Common myeloid progenitor, CD34-positive (primary cell): ENCODE results near the gene SDK1.

ENCODE experiments used
- CTCF ChIA-PET: fragments of 350-600 bp; sonication (Branson Sonifier 250); formaldehyde crosslinking; loops from one replicate; lab custom pipeline; 2021; ENCODE audit warnings: antibody characterized with exemption; lab: Charles Lee
- POLR2A ChIA-PET: fragments of 350-600 bp; sonication (Branson Sonifier 250); formaldehyde crosslinking; loops from one replicate; lab custom pipeline; 2021; ENCODE audit warnings: antibody characterized with exemption; lab: Charles Lee
- DNase-seq, 3 donors: peaks; one replicate each; pipeline versions ENCODE4 v3.0.0 to v3.0.0-alpha.2; 2013
- H3K27ac ChIP-seq, 2 experiments: 1 replicate in 1 of 2; 2 replicates in 1 of 2; pipeline ENCODE4 v1.7.0; 2013; ENCODE audit warnings: inconsistent platforms in 2 of 2, low read length in 2 of 2, mild to moderate bottlenecking in 2 of 2, low read depth in 1 of 2, moderate library complexity in 1 of 2; ENCODE audit not compliant: severe bottlenecking in 2 of 2, insufficient read depth in 1 of 2, poor library complexity in 1 of 2
- H3K27me3 ChIP-seq, 5 experiments: replicated peaks in 2 of 5; 1 replicate in 3 of 5; 2 replicates in 2 of 5; pipeline versions ENCODE4 v1.6.1 to v1.7.0; 2013; ENCODE audit warnings: low read length in 4 of 5, mild to moderate bottlenecking in 2 of 5, moderate library complexity in 2 of 5, inconsistent platforms in 1 of 5; ENCODE audit not compliant: insufficient read depth in 5 of 5, control insufficient read depth in 4 of 5
- H3K36me3 ChIP-seq, 4 experiments: 1 replicate in 2 of 4; 2 replicates in 2 of 4; pipeline versions ENCODE4 v1.6.1 to v1.7.0; 2013; ENCODE audit warnings: low read length in 3 of 4, control low read depth in 1 of 4, mild to moderate bottlenecking in 1 of 4; ENCODE audit not compliant: control insufficient read depth in 4 of 4, insufficient read depth in 4 of 4
- H3K4me1 ChIP-seq, 4 experiments: 1 replicate in 3 of 4; 2 replicates in 1 of 4; pipeline versions ENCODE4 v1.6.1 to v1.7.1; 2013; ENCODE audit warnings: low read length in 3 of 4, mild to moderate bottlenecking in 3 of 4, control low read depth in 1 of 4, inconsistent platforms in 1 of 4, moderate library complexity in 1 of 4; ENCODE audit not compliant: control insufficient read depth in 4 of 4, insufficient read depth in 4 of 4; ENCODE audit errors: control extremely low read depth in 1 of 4
- H3K4me3 ChIP-seq, 7 experiments: 1 replicate in 4 of 7; 2 replicates in 3 of 7; pipeline versions ENCODE4 v1.5.1 to v1.7.0; 2013; ENCODE audit warnings: mild to moderate bottlenecking in 7 of 7, low read length in 6 of 7, moderate library complexity in 6 of 7, inconsistent platforms in 2 of 7, low read depth in 2 of 7, control low read depth in 1 of 7; ENCODE audit not compliant: insufficient read depth in 4 of 7, control insufficient read depth in 1 of 7; ENCODE audit errors: extremely low read depth in 1 of 7
- H3K9me3 ChIP-seq, 5 experiments: 1 replicate in 4 of 5; 2 replicates in 1 of 5; pipeline versions ENCODE4 v1.6.1 to v1.7.1; 2013; ENCODE audit warnings: low read length in 4 of 5, mild to moderate bottlenecking in 2 of 5, inconsistent platforms in 1 of 5, low read depth in 1 of 5, moderate library complexity in 1 of 5; ENCODE audit not compliant: control insufficient read depth in 4 of 5, insufficient read depth in 2 of 5; ENCODE audit errors: control extremely low read depth in 1 of 5
- WGBS: methylation state at CpG from one replicate; pipeline ENCODE4 v1.1.5; 2013; ENCODE audit not compliant: insufficient coverage; 5-methylcytosine and 5-hydroxymethylcytosine counted together

The SDK1 gene

GRCh38 chr7:3861386-3861785 is 560.3 kb downstream of the SDK1 start:
- Histone ChIP-seq H3K27ac (no peak overlapping the region), H3K4me1 (no peaks in the 10 kb centered on the region), H3K36me3 (no peaks in the 10 kb centered on the region), H3K27me3 (peaks cover 0 to 2% (median 0%) of the 10 kb centered on the region in 5 experiments), H3K4me3 (no peak overlapping the region), H3K9me3 (no peaks in the 10 kb centered on the region)
- DNase-seq: no peak
- 83% methylated on average over 1 of the region's 1 CpG for WGBS
- ChIA-PET POLR2A (no interaction called here), CTCF (interaction anchor here (0.7 kb wide), 1 partner anchor 95 kb away, joined by 3 read pairs; no protein-coding TSS in a partner anchor)

GRCh38 chr7:3861941-3862340 is 560.9 kb downstream of the SDK1 start:
- WGBS: 60% methylated on average over 4 of the region's 5 CpGs
- no peak for DNase-seq
- CTCF ChIA-PET: no interaction called here

GRCh38 chr7:3862774-3863173 is 561.7 kb downstream of the SDK1 start:
- Histone ChIP-seq H3K4me1 (no peaks in the 10 kb centered on the region), H3K27me3 (peaks cover 0 to 2% (median 0%) of the 10 kb centered on the region in 5 experiments), H3K27ac (no peak overlapping the region), H3K36me3 (no peaks in the 10 kb centered on the region), H3K9me3 (no peaks in the 10 kb centered on the region), H3K4me3 (no peak overlapping the region)
- ChIA-PET CTCF (no interaction called here), POLR2A (no interaction called here)
- DNase-seq: no peak
- WGBS: 93% methylated on average over 3 of the region's 4 CpGs

More at GRCh38 chr7:3861941-3862340, 560.9 kb downstream of the SDK1 start:
- H3K27me3 ChIP-seq: peaks cover 0 to 2% (median 0%) of the 10 kb centered on the region in 5 experiments
- H3K36me3 ChIP-seq: no peaks in the 10 kb centered on the region
- no peak overlapping the region for H3K4me3 ChIP-seq
- H3K9me3 ChIP-seq: no peaks in the 10 kb centered on the region
- POLR2A ChIA-PET: no interaction called here
- no peaks in the 10 kb centered on the region for H3K4me1 ChIP-seq
- H3K27ac ChIP-seq: no peak overlapping the region

GRCh38 chr7:3866277-3866676 is 565.2 kb downstream of the SDK1 start:
- 100% methylated on average over 5 of the region's 5 CpGs for WGBS
- Histone ChIP-seq H3K27ac (no peak overlapping the region), H3K4me3 (no peak overlapping the region), H3K9me3 (no peaks in the 10 kb centered on the region), H3K36me3 (no peaks in the 10 kb centered on the region), H3K27me3 (peaks cover 0 to 2% (median 0%) of the 10 kb centered on the region in 5 experiments), H3K4me1 (no peaks in the 10 kb centered on the region)
- ChIA-PET POLR2A (no interaction called here), CTCF (no interaction called here)
- no peak for DNase-seq

- WGBS: 100% methylated on average over 4 of the region's 5 CpGs
- Histone ChIP-seq H3K27ac (no peak overlapping the region), H3K36me3 (no peaks in the 10 kb centered on the region), H3K4me1 (no peaks in the 10 kb centered on the region), H3K9me3 (no peaks in the 10 kb centered on the region), H3K4me3 (no peak overlapping the region), H3K27me3 (no peaks in the 10 kb centered on the region)
- ChIA-PET POLR2A (no interaction called here), CTCF (no interaction called here)
- DNase-seq: no peak
Observed at GRCh38 chr7:3867863-3868262, 566.8 kb downstream of the SDK1 start.

GRCh38 chr7:3879355-3880075 is 578.5 kb downstream of the SDK1 start:
- H3K4me3 ChIP-seq: no peak overlapping the region
- no peaks in the 10 kb centered on the region for H3K4me1 ChIP-seq
- H3K9me3 ChIP-seq: peaks cover 0 to 3% (median 0%) of the 10 kb centered on the region in 5 experiments
- 56% methylated on average over 12 of the region's 14 CpGs for WGBS
- no peaks in the 10 kb centered on the region for H3K36me3 ChIP-seq
- no peak overlapping the region for H3K27ac ChIP-seq
- ChIA-PET CTCF (no interaction called here), POLR2A (no interaction called here)
- peak; percentile 11 to 76 (median 28) for DNase-seq
- peaks cover 0 to 5% (median 0%) of the 10 kb centered on the region in 5 experiments for H3K27me3 ChIP-seq

- peaks cover 0 to 5% (median 0%) of the 10 kb centered on the region in 5 experiments for H3K27me3 ChIP-seq
- H3K9me3 ChIP-seq: peaks cover 0 to 3% (median 0%) of the 10 kb centered on the region in 5 experiments
- no peaks in the 10 kb centered on the region for H3K4me1 ChIP-seq
- 91% methylated on average over 22 of the region's 26 CpGs for WGBS
- no peak overlapping the region for H3K4me3 ChIP-seq
- no peak overlapping the region for H3K27ac ChIP-seq
- peak in 1 of 3 donors; percentile 21 for DNase-seq
- POLR2A ChIA-PET: no interaction called here
- no peaks in the 10 kb centered on the region for H3K36me3 ChIP-seq
- CTCF ChIA-PET: no interaction called here
Observed at GRCh38 chr7:3880228-3880987, 579.4 kb downstream of the SDK1 start.
